Middle frontal gyrus (tissue), 1 donor: Measurements from ENCODE around the gene FOXJ1.
"Not testable (repeated sequence)": the region's sequence is repeated elsewhere in the genome, so short reads cannot be mapped to it uniquely, and the experiment has no call there.

ENCODE experiments used
- DNase-seq: peaks from one replicate; pipeline ENCODE4 v3.0.0-alpha.2; 2015; ENCODE audit warnings: low spot score; ENCODE audit errors: extremely low spot score

Gene FOXJ1

GRCh38 chr17:76141212-76142038, at the start of gene FOXJ1:
Gene FOXJ1 (minus strand): TSS chr17:76141245. CDS start chr17:76140395, 850 bp downstream.
- DNase-seq: peak; percentile 88

GRCh38 chr17:76189741-76190140, 48.7 kb upstream of the FOXJ1 start:
- DNase-seq: no peak

- no peak for DNase-seq
Observed at GRCh38 chr17:76189247-76189646, 48.2 kb upstream of the FOXJ1 start.

- DNase-seq: no peak
Observed at GRCh38 chr17:76188213-76189016, 47.4 kb upstream of the FOXJ1 start.

GRCh38 chr17:76186774-76187173, 45.7 kb upstream of the FOXJ1 start:
- DNase-seq: not testable (repeated sequence)

- DNase-seq: no peak
Observed at GRCh38 chr17:76184290-76184689, 43.2 kb upstream of the FOXJ1 start.

- peak; percentile 64 for DNase-seq
Observed at GRCh38 chr17:76182016-76182764, 41.1 kb upstream of the FOXJ1 start.

- DNase-seq: no peak
Observed at GRCh38 chr17:76179496-76180467, 38.7 kb upstream of the FOXJ1 start.

GRCh38 chr17:76178124-76178523, 37.1 kb upstream of the FOXJ1 start:
- no peak for DNase-seq

GRCh38 chr17:76176701-76177574, 35.9 kb upstream of the FOXJ1 start:
- DNase-seq: no peak

- DNase-seq: no peak
Observed at GRCh38 chr17:76174037-76174436, 33.0 kb upstream of the FOXJ1 start.

GRCh38 chr17:76173474-76173873, 32.4 kb upstream of the FOXJ1 start:
- DNase-seq: no peak

GRCh38 chr17:76171706-76172105, 30.7 kb upstream of the FOXJ1 start:
- no peak for DNase-seq

GRCh38 chr17:76170114-76170513, 29.1 kb upstream of the FOXJ1 start:
- DNase-seq: no peak

- no peak for DNase-seq
Observed at GRCh38 chr17:76166906-76167305, 25.9 kb upstream of the FOXJ1 start.

- peak; percentile 16 for DNase-seq
Observed at GRCh38 chr17:76166168-76166567, 25.1 kb upstream of the FOXJ1 start.

- no peak for DNase-seq
Observed at GRCh38 chr17:76164331-76164730, 23.3 kb upstream of the FOXJ1 start.

- DNase-seq: no peak
Observed at GRCh38 chr17:76163919-76164318, 22.9 kb upstream of the FOXJ1 start.

GRCh38 chr17:76161619-76162266, 20.7 kb upstream of the FOXJ1 start:
- no peak for DNase-seq
